ENCODE measurements around the gene ATP5F1E. TPM values are rescaled to one million over a fixed set of nuclear protein-coding genes. Genes with fewer than 3 reads are reported as not detected.
A peak's percentile ranks its signal among the peaks of the same experiment; 100 is the strongest.

Gene ATP5F1E
- total and polyA plus RNA-seq, 2 of the 4 experiments (the other 2 are of a cell fraction), result 3.8 to 34.5 TPM

GRCh38 chr20:59015812-59016711 is 16.1 kb downstream of the ATP5F1E start:
- H3K27ac ChIP-seq (ENCODE audit: insufficient read depth, low read length), result no peak overlapping the region
- peaks cover 17% of the 10 kb centered on the region for H3K4me1 ChIP-seq (ENCODE audit: control insufficient read depth, insufficient read depth, low read length)
- H3K4me2 ChIP-seq (ENCODE audit: low read depth, low read length), result no peak overlapping the region
- ATAC-seq (ENCODE audit: low read depth) (no peak), DNase-seq (no peak)
- CTCF ChIA-PET, result no interaction called here
- H3K9me1 ChIP-seq (ENCODE audit: insufficient read depth, low read length), result peaks cover 15% of the 10 kb centered on the region
- H3K9me3 ChIP-seq (ENCODE audit: control insufficient read depth, insufficient read depth, low read length), result no peaks in the 10 kb centered on the region
- no peak overlapping the region for H2BK20ac ChIP-seq (ENCODE audit: low read depth, low read length)
- in situ Hi-C loops (cut with MboI; ENCODE audit: low sequenced_read_pairs), result no loop called here
- H3K18ac ChIP-seq (ENCODE audit: low read depth, low read length), result no peak overlapping the region
- H3K23ac ChIP-seq (ENCODE audit: low read depth, low read length), result 0 out of 2 replicates have a peak overlapping the region, but pooled peaks have one; percentile 48
- H3K36me3 ChIP-seq (ENCODE audit: control insufficient read depth, insufficient read depth, low read length), result no peaks in the 10 kb centered on the region
- H4K8ac ChIP-seq (ENCODE audit: low read depth in 2 of 2, low read length in 2 of 2), result no peak overlapping the region
- H3K79me1 ChIP-seq (ENCODE audit: low read depth in 1 of 2, low read length in 2 of 2), result peaks cover 0 to 10% of the 10 kb centered on the region in 2 experiments; a peak in 2 of 4 replicates
- H2BK120ac ChIP-seq (ENCODE audit: low read depth, low read length), result no peak overlapping the region
- H3K14ac ChIP-seq (replicated peaks; ENCODE audit: low read depth, low read length), result no peak overlapping the region
- peak overlapping the region; percentile 61 for H2AFZ ChIP-seq (replicated peaks; ENCODE audit: low read length, poor library complexity)
- no peak overlapping the region for H2AK5ac ChIP-seq (ENCODE audit: low read depth, low read length)
- POLR2A ChIA-PET (ENCODE audit: unreplicated experiment), result no interaction called here
- no peaks in the 10 kb centered on the region for H3K27me3 ChIP-seq (ENCODE audit: control insufficient read depth, insufficient read depth, low read length)
- no peak overlapping the region for H2BK5ac ChIP-seq (ENCODE audit: low read depth, low read length, poor library complexity, severe bottlenecking)
- H4K5ac ChIP-seq (ENCODE audit: low read depth, low read length), result no peak overlapping the region
- dilution Hi-C loops (cut with HindIII; ENCODE audit: low sequenced_read_pairs, unreplicated experiment), result no loop called here
- H4K91ac ChIP-seq (ENCODE audit: insufficient read depth, low read depth, low read length), result no peak overlapping the region
- no TSS peak for BruUV-seq (replicated peaks)
- WGBS, 2 experiments (ENCODE audit: extremely low coverage in 2 of 2, insufficient read length in 1 of 2), result 70% methylated on average over 6 of the region's 16 CpGs; no CpG with 5 or more reads in 1 of the 2 experiments
- peak overlapping the region; percentile 21; the same call in 1 of the 2 replicates for H3K4ac ChIP-seq (ENCODE audit: low read depth, low read length)
- peaks cover 6% of the 10 kb centered on the region; the same call in 1 of the 2 replicates for H4K20me1 ChIP-seq (ENCODE audit: insufficient read depth, low read length)
- TF ChIP-seq BHLHE40 (IDR thresholded peaks at IDR 0.05; ENCODE audit: low read depth, low read length), result no peak
- no peak for TF ChIP-seq MAFK (IDR thresholded peaks at IDR 0.05; ENCODE audit: low read depth, low read length)
- TF ChIP-seq SMC3 (IDR thresholded peaks at IDR 0.05; ENCODE audit: low read depth, low read length), result no peak
- TF ChIP-seq RAD21 (IDR thresholded peaks at IDR 0.05; ENCODE audit: low read length), result no peak
- no peak for TF ChIP-seq FOS (IDR thresholded peaks at IDR 0.05; ENCODE audit: low read depth, low read length)
- TF ChIP-seq MAZ (IDR thresholded peaks at IDR 0.05; ENCODE audit: borderline replicate concordance, low read depth, low read length), result no peak
- no peak for TF ChIP-seq CEBPB (IDR thresholded peaks at IDR 0.05; ENCODE audit: low read depth, low read length)
- no peak for TF ChIP-seq RCOR1 (IDR thresholded peaks at IDR 0.05; ENCODE audit: insufficient replicate concordance, low read length)
- no peak for TF ChIP-seq MXI1 (IDR thresholded peaks at IDR 0.05; ENCODE audit: borderline replicate concordance, low read depth, low read length)
- TF ChIP-seq, protein P1, sequence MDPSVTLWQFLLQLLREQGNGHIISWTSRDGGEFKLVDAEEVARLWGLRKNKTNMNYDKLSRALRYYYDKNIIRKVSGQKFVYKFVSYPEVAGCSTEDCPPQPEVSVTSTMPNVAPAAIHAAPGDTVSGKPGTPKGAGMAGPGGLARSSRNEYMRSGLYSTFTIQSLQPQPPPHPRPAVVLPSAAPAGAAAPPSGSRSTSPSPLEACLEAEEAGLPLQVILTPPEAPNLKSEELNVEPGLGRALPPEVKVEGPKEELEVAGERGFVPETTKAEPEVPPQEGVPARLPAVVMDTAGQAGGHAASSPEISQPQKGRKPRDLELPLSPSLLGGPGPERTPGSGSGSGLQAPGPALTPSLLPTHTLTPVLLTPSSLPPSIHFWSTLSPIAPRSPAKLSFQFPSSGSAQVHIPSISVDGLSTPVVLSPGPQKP (IDR thresholded peaks at IDR 0.05; ENCODE audit: borderline replicate concordance, low read depth, low read length), result no peak
- TF ChIP-seq RFX5 (IDR thresholded peaks at IDR 0.05; ENCODE audit: low read depth, low read length), result no peak
- TF ChIP-seq USF2 (IDR thresholded peaks at IDR 0.05; ENCODE audit: low read depth, low read length), result no peak
- TF ChIP-seq NFE2L2 (IDR thresholded peaks at IDR 0.05; ENCODE audit: low read depth, low read length), result no peak
- TF ChIP-seq CHD1 (IDR thresholded peaks at IDR 0.05; ENCODE audit: low read depth, low read length), result no peak
- TF ChIP-seq POLR2A (IDR thresholded peaks at IDR 0.05; ENCODE audit: low read depth, low read length), result no peak
- H3K9ac ChIP-seq (ENCODE audit: low read depth, low read length), result no peak overlapping the region
- no peak overlapping the region for H3K56ac ChIP-seq (ENCODE audit: extremely low read depth, insufficient read depth, low read length)
- H2BK15ac ChIP-seq (ENCODE audit: low read depth, low read length), result no peak overlapping the region
- H3K4me3 ChIP-seq (ENCODE audit: insufficient read depth, low read depth, low read length), result no peak overlapping the region
- H2AK9ac ChIP-seq (replicated peaks; ENCODE audit: low read depth, low read length, poor library complexity), result no peak overlapping the region
- intact Hi-C loops (cut with micrococcal nuclease), result no loop called here
